CD4-positive, alpha-beta T cell (primary cell): ENCODE results near the gene PDZRN3. TPM values are rescaled to one million over a fixed set of nuclear protein-coding genes. Genes with fewer than 3 reads are reported as not detected.
A peak's percentile ranks its signal among the peaks of the same experiment; 100 is the strongest.

Source experiments
- ATAC-seq: fragments of 200-7000 bp; cut with Tn5 transposase; one replicate; pipeline ENCODE4 v1.10.0; 2022; ENCODE audit warnings: mild to moderate bottlenecking; ENCODE audit not compliant: poor library complexity
- CTCF ChIA-PET: fragments of 350-600 bp; sonication (Branson Sonifier 250); formaldehyde crosslinking; loops from one replicate; lab custom pipeline; 2021; ENCODE audit warnings: antibody characterized with exemption, inconsistent platforms; lab: Charles Lee
- POLR2A ChIA-PET: fragments of 350-600 bp; sonication (Branson Sonifier 250); formaldehyde crosslinking; loops from one replicate; lab custom pipeline; 2021; ENCODE audit warnings: antibody characterized with exemption, inconsistent platforms; lab: Charles Lee
- DNase-seq, 14 experiments: peaks; one replicate each; pipeline ENCODE4 v3.0.0-alpha.2; 2013 to 2020; ENCODE audit warnings: mixed read lengths in 2 of 14
- H3K27ac ChIP-seq, 2 donors: one replicate each; pipeline versions ENCODE4 v1.5.1 to v1.7.0; 2013; ENCODE audit warnings: low read length in 2 of 2, low read depth in 1 of 2, mild to moderate bottlenecking in 1 of 2
- H3K27me3 ChIP-seq, 2 experiments: 1 replicate in 1 of 2; 2 replicates in 1 of 2; pipeline versions ENCODE4 v1.6.1 to v1.7.0; 2013; ENCODE audit warnings: low read length in 2 of 2, control low read depth in 1 of 2, mild to moderate bottlenecking in 1 of 2, moderate library complexity in 1 of 2; ENCODE audit not compliant: insufficient read depth in 2 of 2, control insufficient read depth in 1 of 2
- H3K36me3 ChIP-seq: one replicate; pipeline ENCODE4 v1.6.1; 2013; ENCODE audit warnings: low read length, control low read depth; ENCODE audit not compliant: insufficient read depth
- H3K4me1 ChIP-seq: one replicate; pipeline ENCODE4 v1.6.1; 2013; ENCODE audit warnings: low read length, control low read depth; ENCODE audit not compliant: insufficient read depth
- H3K4me3 ChIP-seq: one replicate; pipeline ENCODE4 v1.5.1; 2013; ENCODE audit warnings: mild to moderate bottlenecking, low read length, moderate library complexity
- H3K9me3 ChIP-seq, 2 experiments: 1 replicate in 1 of 2; 2 replicates in 1 of 2; pipeline versions ENCODE4 v1.6.1 to v1.7.0; 2013; ENCODE audit warnings: low read length in 2 of 2, mild to moderate bottlenecking in 2 of 2, control low read depth in 1 of 2, moderate library complexity in 1 of 2; ENCODE audit not compliant: control insufficient read depth in 1 of 2, insufficient read depth in 1 of 2
- H3K27ac Mint-ChIP-seq: one replicate; pipeline ENCODE4 v1.8.0; 2020; ENCODE audit warnings: mixed read lengths
- H3K27me3 Mint-ChIP-seq: one replicate; pipeline ENCODE4 v1.8.0; 2021; ENCODE audit warnings: mixed read lengths
- H3K36me3 Mint-ChIP-seq: one replicate; pipeline ENCODE4 v1.8.0; 2021; ENCODE audit warnings: low read depth, mixed read lengths
- H3K4me1 Mint-ChIP-seq: one replicate; pipeline ENCODE4 v1.8.0; 2021; ENCODE audit warnings: low read depth, mixed read lengths
- H3K4me3 Mint-ChIP-seq: one replicate; pipeline ENCODE4 v1.8.0; 2020; ENCODE audit warnings: mild to moderate bottlenecking, mixed read lengths
- H3K9me3 Mint-ChIP-seq: one replicate; pipeline ENCODE4 v1.8.0; 2020; ENCODE audit warnings: mixed read lengths
- intact Hi-C, 2 experiments: fragments of 100-400 bp; cut with DNase I in 1 of 2; cut with micrococcal nuclease in 1 of 2; formaldehyde crosslinking; loops; one replicate each; pipeline versions ENCODE4 v1.15.1 to v1.9.0; 2023 to 2025; cut with DNase I, micrococcal nuclease
- total RNA-seq, 174 experiments: library from RNA in 2 of 174; stranded (reverse) in 2 of 174; gene quantifications; one replicate each; pipeline ENCODE4 v1.2.3 and lab custom pipeline; 2021 to 2026
- TF ChIP-seq, protein P1 (sequence below): fragments of 200-600 bp; IDR thresholded peaks from one replicate; pipeline ENCODE4 v1.8.0; 2022; ENCODE audit warnings: antibody characterized with exemption, mild to moderate bottlenecking

Gene PDZRN3
- total RNA-seq, 2 experiments from 2014 or later = not detected

DNA sequence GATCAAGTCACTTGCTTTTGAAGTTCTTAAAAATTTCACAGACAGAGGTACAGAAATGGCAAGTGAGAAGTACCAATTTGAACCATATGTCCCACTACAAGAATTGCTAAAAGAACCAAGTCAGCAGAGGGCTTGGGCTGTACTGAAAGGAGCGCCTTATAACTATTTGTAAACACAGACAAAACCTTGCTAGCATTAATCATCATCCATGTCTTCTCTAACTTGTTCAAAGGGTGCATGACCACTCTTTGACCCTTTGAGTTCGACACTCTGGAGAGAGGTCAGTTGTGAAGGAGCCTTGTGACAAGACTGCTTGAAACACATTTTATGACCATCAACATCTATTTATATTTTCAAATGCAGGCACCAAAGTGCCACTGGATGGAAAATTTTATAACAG, 191.7 kb downstream of the PDZRN3 start:
- ChIA-PET POLR2A (no interaction called here), CTCF (no interaction called here)
- ATAC-seq (no peak), DNase-seq (no peak)
- H3K27ac ChIP-seq = no peak overlapping the region
- Mint-ChIP-seq H3K36me3 (no peaks in the 10 kb centered on the region), H3K4me1 (no peaks in the 10 kb centered on the region), H3K27me3 (peaks cover 18% of the 10 kb centered on the region), H3K4me3 (no peak overlapping the region), H3K27ac (no peak overlapping the region), H3K9me3 (no peaks in the 10 kb centered on the region)
- TF ChIP-seq, protein P1, sequence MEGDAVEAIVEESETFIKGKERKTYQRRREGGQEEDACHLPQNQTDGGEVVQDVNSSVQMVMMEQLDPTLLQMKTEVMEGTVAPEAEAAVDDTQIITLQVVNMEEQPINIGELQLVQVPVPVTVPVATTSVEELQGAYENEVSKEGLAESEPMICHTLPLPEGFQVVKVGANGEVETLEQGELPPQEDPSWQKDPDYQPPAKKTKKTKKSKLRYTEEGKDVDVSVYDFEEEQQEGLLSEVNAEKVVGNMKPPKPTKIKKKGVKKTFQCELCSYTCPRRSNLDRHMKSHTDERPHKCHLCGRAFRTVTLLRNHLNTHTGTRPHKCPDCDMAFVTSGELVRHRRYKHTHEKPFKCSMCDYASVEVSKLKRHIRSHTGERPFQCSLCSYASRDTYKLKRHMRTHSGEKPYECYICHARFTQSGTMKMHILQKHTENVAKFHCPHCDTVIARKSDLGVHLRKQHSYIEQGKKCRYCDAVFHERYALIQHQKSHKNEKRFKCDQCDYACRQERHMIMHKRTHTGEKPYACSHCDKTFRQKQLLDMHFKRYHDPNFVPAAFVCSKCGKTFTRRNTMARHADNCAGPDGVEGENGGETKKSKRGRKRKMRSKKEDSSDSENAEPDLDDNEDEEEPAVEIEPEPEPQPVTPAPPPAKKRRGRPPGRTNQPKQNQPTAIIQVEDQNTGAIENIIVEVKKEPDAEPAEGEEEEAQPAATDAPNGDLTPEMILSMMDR = no peak
- no peaks in the 10 kb centered on the region for H3K36me3 ChIP-seq
- H3K4me3 ChIP-seq = no peak overlapping the region
- no peaks in the 10 kb centered on the region for H3K9me3 ChIP-seq
- no peaks in the 10 kb centered on the region for H3K27me3 ChIP-seq
- H3K4me1 ChIP-seq = no peaks in the 10 kb centered on the region
- intact Hi-C loops = loop anchor here in 1 of 2 experiments (5.0 kb wide), 1 partner anchor 331 kb away; no protein-coding TSS in a partner anchor

DNA sequence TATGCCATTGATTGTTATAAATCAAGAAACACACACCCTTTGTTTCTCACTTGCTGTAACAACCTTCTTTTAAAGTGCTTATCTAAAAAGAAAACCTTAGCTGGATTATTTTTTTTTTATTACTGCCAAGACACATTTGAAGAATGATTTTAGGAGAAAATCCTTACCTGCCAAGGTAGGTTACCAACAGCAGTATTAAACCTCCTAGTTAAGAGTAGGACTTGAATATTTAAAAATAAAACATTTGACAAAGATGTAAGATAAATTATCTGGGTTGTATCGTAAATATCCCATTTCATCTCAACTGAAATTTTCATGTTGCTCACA, 192.1 kb downstream of the PDZRN3 start:
- intact Hi-C loops = loop anchor here in 1 of 2 experiments (5.0 kb wide), 1 partner anchor 330 kb away; no protein-coding TSS in a partner anchor
- no peaks in the 10 kb centered on the region for H3K9me3 ChIP-seq
- Mint-ChIP-seq H3K27me3 (peaks cover 18% of the 10 kb centered on the region), H3K36me3 (no peaks in the 10 kb centered on the region), H3K27ac (no peak overlapping the region), H3K4me3 (no peak overlapping the region), H3K4me1 (no peaks in the 10 kb centered on the region), H3K9me3 (no peaks in the 10 kb centered on the region)
- TF ChIP-seq, protein P1 = peak; percentile 0
- DNase-seq (no peak), ATAC-seq (no peak)
- no peak overlapping the region for H3K27ac ChIP-seq
- no peak overlapping the region for H3K4me3 ChIP-seq
- H3K27me3 ChIP-seq = no peaks in the 10 kb centered on the region
- H3K4me1 ChIP-seq = no peaks in the 10 kb centered on the region
- H3K36me3 ChIP-seq = no peaks in the 10 kb centered on the region
- ChIA-PET POLR2A (no interaction called here), CTCF (no interaction called here)

DNA sequence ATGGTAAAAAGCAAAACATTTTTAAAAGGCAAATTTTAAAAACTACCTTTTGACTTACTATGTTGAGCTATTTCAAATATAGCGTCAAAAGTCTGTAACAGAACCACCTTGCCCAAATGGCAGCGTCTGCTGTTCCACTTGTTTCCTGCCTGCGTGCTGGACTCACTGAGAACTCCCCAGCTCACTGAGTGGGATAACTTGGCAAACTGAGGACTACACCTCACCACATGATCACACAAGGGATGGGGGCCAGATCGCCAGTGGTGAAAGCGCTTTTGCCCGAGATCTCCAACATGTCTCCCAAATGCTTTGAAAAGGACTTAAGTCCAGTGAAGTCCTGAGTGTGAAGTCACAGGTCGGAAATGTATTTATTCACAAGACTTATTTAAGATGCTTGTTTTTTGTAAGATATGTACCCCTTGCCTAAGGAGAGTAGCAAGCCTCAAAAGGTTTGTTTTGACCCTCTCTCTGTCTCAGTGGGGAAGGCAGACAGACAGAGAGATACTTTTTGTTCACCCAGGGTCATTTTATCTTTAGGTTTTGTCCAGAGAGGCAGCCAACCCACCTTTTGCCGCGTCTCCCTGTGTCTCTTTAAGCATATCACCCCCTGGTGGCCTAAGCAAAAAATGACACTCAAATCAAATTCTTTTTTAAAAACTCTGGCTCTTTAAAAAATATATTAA, 192.6 kb downstream of the PDZRN3 start:
- no peaks in the 10 kb centered on the region for H3K36me3 ChIP-seq
- no peaks in the 10 kb centered on the region for H3K9me3 ChIP-seq
- Mint-ChIP-seq H3K4me1 (no peaks in the 10 kb centered on the region), H3K27me3 (peaks cover 18% of the 10 kb centered on the region), H3K4me3 (no peak overlapping the region), H3K36me3 (no peaks in the 10 kb centered on the region), H3K27ac (no peak overlapping the region), H3K9me3 (no peaks in the 10 kb centered on the region)
- ChIA-PET POLR2A (no interaction called here), CTCF (no interaction called here)
- H3K27me3 ChIP-seq = no peaks in the 10 kb centered on the region
- intact Hi-C loops = loop anchor here in 1 of 2 experiments (5.0 kb wide), 1 partner anchor 330 kb away; no protein-coding TSS in a partner anchor
- H3K4me3 ChIP-seq = no peak overlapping the region
- ATAC-seq = no peak
- no peak overlapping the region for H3K27ac ChIP-seq
- H3K4me1 ChIP-seq = no peaks in the 10 kb centered on the region
- DNase-seq = peak in 2 of 14 experiments; percentile 15 to 17
- TF ChIP-seq, protein P1 = peak; percentile 48
